ENCODE data around the gene MMRN1. TPM values are rescaled to one million over a fixed set of nuclear protein-coding genes. Genes with fewer than 3 reads are reported as not detected.

The MMRN1 gene
- total RNA-seq, 4 donors from 2014 or later = 7.7 to 18.8 (median 10.7) TPM

DNA sequence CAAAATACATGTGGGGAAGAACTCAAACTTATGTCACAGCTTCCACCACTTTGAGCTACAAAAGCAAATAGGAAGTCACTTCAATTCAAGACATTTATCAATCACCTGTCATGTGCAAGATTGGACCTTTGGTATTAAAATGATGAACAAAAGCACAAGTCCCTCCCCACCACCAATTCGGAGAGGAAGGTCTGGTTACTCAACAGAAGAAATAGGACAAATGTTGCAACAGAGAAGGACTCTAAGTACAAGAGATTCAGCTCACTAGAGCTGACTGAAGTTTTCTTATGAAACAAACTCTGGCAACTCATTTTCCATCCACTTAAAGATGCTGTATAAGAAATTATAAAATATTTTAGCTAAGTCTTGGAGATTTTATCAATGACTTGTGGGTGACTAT is 16.0 kb upstream of the MMRN1 start:
- DNase-seq (ENCODE audit: low spot score in 2 of 2) = no peak
- Histone ChIP-seq H3K27ac (no peak overlapping the region), H3K9me3 (no peaks in the 10 kb centered on the region), H3K36me3 (no peaks in the 10 kb centered on the region), H3K27me3 (no peaks in the 10 kb centered on the region), H3K4me1 (no peaks in the 10 kb centered on the region), H3K4me3 (no peak overlapping the region)
- TF ChIP-seq, protein P1, sequence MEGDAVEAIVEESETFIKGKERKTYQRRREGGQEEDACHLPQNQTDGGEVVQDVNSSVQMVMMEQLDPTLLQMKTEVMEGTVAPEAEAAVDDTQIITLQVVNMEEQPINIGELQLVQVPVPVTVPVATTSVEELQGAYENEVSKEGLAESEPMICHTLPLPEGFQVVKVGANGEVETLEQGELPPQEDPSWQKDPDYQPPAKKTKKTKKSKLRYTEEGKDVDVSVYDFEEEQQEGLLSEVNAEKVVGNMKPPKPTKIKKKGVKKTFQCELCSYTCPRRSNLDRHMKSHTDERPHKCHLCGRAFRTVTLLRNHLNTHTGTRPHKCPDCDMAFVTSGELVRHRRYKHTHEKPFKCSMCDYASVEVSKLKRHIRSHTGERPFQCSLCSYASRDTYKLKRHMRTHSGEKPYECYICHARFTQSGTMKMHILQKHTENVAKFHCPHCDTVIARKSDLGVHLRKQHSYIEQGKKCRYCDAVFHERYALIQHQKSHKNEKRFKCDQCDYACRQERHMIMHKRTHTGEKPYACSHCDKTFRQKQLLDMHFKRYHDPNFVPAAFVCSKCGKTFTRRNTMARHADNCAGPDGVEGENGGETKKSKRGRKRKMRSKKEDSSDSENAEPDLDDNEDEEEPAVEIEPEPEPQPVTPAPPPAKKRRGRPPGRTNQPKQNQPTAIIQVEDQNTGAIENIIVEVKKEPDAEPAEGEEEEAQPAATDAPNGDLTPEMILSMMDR (IDR thresholded peaks at IDR 0.05) = no peak
- TF ChIP-seq POLR2A (IDR thresholded peaks at IDR 0.05) = no peak
- TF ChIP-seq EP300 (IDR thresholded peaks at IDR 0.05) = no peak
- TF ChIP-seq POLR2AphosphoS5 (IDR thresholded peaks at IDR 0.05) = no peak
- 58% methylated on average over 1 of the region's 1 CpG for WGBS

DNA sequence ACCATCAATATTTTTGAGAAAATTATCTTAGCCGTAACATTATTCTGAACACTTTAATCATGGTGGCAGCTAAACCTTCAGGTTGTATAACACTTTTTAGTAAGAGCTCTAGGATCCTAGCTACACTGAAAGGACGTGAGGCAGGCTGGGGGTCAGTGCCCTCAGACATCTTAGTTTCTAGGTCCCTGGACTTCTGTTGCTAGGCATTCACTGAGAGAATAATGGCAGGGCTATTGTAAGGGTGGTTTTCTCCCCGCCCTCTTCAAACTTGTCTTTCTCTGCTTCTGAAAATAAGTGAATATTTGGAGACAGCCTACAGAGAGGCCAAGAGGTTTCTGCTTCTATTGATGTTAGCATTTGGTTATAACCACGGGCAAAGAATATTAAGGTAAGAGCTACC is 15.4 kb upstream of the MMRN1 start:
- WGBS = 84% methylated on average over 4 of the region's 4 CpGs
- H3K4me1 ChIP-seq = no peaks in the 10 kb centered on the region
- H3K27me3 ChIP-seq = no peaks in the 10 kb centered on the region
- no peak overlapping the region for H3K27ac ChIP-seq
- H3K4me3 ChIP-seq = no peak overlapping the region
- TF ChIP-seq, protein P1 (IDR thresholded peaks at IDR 0.05) = no peak
- TF ChIP-seq POLR2AphosphoS5 (IDR thresholded peaks at IDR 0.05) (no peak), POLR2A (IDR thresholded peaks at IDR 0.05) (no peak), EP300 (IDR thresholded peaks at IDR 0.05) (no peak)
- no peaks in the 10 kb centered on the region for H3K36me3 ChIP-seq
- H3K9me3 ChIP-seq = no peaks in the 10 kb centered on the region
- no peak for DNase-seq (ENCODE audit: low spot score in 2 of 2)

DNA sequence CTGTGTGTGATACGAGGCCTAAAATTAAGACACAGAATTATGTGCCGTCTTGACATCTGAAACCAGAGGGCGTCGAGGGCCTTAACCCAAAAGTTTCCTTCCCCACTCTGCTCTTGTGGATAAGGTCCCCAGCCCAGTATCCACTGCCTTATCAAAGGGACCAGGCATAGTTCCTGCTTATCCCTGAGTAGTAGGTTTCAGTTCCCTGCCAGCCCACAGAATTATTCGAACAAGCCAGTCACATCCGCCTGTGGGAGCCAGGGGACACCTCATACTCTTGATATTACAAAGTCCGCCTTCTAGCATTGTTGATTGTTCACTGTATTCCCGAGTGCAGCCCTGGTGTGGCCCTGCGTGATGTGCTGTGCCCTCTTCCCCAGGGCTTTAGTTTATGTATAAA is 5.4 kb upstream of the MMRN1 start:
- no peaks in the 10 kb centered on the region for H3K27me3 ChIP-seq
- no peaks in the 10 kb centered on the region for H3K9me3 ChIP-seq
- H3K36me3 ChIP-seq = no peaks in the 10 kb centered on the region
- TF ChIP-seq POLR2A (IDR thresholded peaks at IDR 0.05) (no peak), POLR2AphosphoS5 (IDR thresholded peaks at IDR 0.05) (no peak), EP300 (IDR thresholded peaks at IDR 0.05) (no peak)
- TF ChIP-seq, protein P1 (IDR thresholded peaks at IDR 0.05) = no peak
- peak in 1 of 2 donors; percentile 60 for DNase-seq (ENCODE audit: low spot score in 2 of 2)
- no peaks in the 10 kb centered on the region for H3K4me1 ChIP-seq
- no peak overlapping the region for H3K27ac ChIP-seq
- H3K4me3 ChIP-seq = no peak overlapping the region
- 74% methylated on average over 9 of the region's 9 CpGs for WGBS

DNA sequence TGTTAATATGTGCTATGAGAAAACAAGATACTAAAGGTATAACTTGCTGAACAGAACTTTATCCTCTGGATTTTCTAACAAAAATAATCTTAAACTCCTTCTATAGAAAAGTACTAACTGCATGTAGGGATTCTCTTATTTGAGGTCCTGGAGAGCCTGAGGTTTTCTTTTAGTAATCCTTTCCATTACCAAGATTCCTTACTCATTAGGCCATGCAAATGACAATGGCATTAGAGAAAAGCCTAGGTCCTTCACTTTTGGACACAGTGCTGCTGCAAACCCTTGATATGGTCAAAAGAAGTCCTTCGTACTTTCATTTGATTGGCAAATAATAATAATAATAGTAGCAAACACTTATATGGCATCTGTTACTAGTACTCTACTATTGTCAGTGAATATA is 3.2 kb downstream of the MMRN1 start:
- H3K9me3 ChIP-seq = no peaks in the 10 kb centered on the region
- TF ChIP-seq POLR2AphosphoS5 (IDR thresholded peaks at IDR 0.05) = no peak
- TF ChIP-seq, protein P1 (IDR thresholded peaks at IDR 0.05) = no peak
- no peak for TF ChIP-seq EP300 (IDR thresholded peaks at IDR 0.05)
- TF ChIP-seq POLR2A (IDR thresholded peaks at IDR 0.05) = no peak
- no peak overlapping the region for H3K4me3 ChIP-seq
- 89% methylated on average over 1 of the region's 1 CpG for WGBS
- no peaks in the 10 kb centered on the region for H3K36me3 ChIP-seq
- no peaks in the 10 kb centered on the region for H3K27me3 ChIP-seq
- DNase-seq (ENCODE audit: low spot score in 2 of 2) = no peak
- no peaks in the 10 kb centered on the region for H3K4me1 ChIP-seq
- no peak overlapping the region for H3K27ac ChIP-seq

DNA sequence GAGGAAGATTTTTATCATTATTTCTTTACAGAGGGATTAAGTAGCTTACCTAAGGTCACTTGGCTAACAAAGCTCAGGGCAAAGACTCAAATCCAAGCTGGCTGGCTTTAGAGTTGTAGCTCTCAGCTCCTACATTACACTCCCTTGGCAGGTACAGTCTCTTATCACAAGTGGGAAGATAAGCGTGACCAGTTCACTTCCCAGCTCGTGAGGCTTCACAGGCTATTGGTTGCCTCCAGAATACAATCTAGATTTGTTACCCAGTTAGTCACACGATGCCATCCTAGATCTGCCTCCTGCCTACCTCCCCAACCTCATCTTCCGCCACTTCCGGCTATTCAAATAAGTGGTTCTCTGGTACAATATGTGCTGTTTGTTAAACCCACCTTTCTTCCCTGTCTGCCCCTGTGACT is 3.7 kb downstream of the MMRN1 start:
- DNase-seq (ENCODE audit: low spot score in 2 of 2) = no peak
- Histone ChIP-seq H3K4me3 (no peak overlapping the region), H3K4me1 (no peaks in the 10 kb centered on the region), H3K27me3 (no peaks in the 10 kb centered on the region), H3K27ac (no peak overlapping the region), H3K9me3 (no peaks in the 10 kb centered on the region), H3K36me3 (no peaks in the 10 kb centered on the region)
- TF ChIP-seq POLR2AphosphoS5 (IDR thresholded peaks at IDR 0.05) (no peak), POLR2A (IDR thresholded peaks at IDR 0.05) (no peak), EP300 (IDR thresholded peaks at IDR 0.05) (no peak)
- TF ChIP-seq, protein P1 (IDR thresholded peaks at IDR 0.05) = no peak
- WGBS = 64% methylated on average over 5 of the region's 5 CpGs

All from suprapubic skin (tissue), 4 donors.